ENCODE measurements around the gene ANP32D. TPM values are rescaled to one million over a fixed set of nuclear protein-coding genes. Genes with fewer than 3 reads are reported as not detected.

Gene ANP32D
- total RNA-seq = 0.09 TPM in 1 of 2 replicates, not detected in the other

DNA sequence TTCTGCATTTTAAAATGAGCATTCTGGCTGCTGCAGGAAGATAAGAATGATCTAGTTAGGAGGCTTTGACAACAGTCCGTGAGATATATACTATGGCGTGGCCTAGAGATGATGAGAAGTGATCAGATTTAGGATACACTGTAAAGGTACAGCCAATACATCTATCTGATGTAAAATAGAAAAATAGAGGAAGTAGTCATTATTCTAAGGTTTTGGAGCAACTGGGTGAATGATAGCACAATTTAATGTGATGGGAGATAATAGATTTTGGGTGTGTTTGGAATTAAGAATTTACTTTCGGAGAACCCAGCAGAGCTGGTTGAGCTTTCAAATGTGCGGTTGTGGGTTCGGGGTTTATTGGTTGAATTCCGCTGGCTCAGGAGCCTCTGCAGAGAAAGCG, at the start of gene ANP32D:
TSS of gene ANP32D (plus strand) at position 301 of the 400 bp plus-strand sequence. CDS start 106 bp downstream, outside the sequence.

DNA sequence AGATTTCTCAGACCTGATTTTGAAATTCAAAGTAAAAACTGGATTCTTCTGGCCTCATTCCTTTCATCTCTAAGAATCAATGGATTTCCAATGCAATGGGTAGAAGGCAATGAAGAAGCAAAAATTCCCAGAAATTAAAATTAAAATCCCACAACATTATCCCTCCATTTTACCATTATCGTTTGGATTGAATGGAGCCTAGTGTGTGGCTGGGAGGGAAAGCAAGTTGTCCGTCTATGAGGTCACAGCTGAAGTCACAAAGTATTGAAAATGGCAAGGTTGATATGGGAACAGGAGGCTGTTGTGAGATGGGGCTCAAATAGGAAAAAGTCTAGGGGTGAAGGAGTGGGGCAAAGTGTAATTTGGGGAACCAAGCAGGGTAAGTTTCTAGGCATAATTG, 9.8 kb downstream of the ANP32D start, which contains the start of gene C12orf54:
TSS of gene C12orf54 (plus strand) at position 301 of the 400 bp plus-strand sequence. CDS start 799 bp downstream, outside the sequence.

Other genes with a start within 250 kb of the ANP32D start
- 1.1 and 1.5 TPM in 2 replicates for gene ZNF641, start 121.6 kb upstream of the ANP32D start, total RNA-seq
- not detected in 2 replicates for gene C12orf54, start 9.9 kb downstream of the ANP32D start, total RNA-seq
- gene OR8S1, start 53.1 kb downstream of the ANP32D start, total RNA-seq = not detected in 2 replicates
- not detected in 2 replicates for gene LALBA, start 97.5 kb downstream of the ANP32D start, total RNA-seq
- 41.1 and 53.7 TPM in 2 replicates for gene KANSL2, start 209.7 kb downstream of the ANP32D start, total RNA-seq
- gene CCNT1, start 244.1 kb downstream of the ANP32D start, total RNA-seq = 18.1 and 24.0 TPM in 2 replicates